Activated CD8-positive, alpha-beta memory T cell treated with anti-CD3 and anti-CD28 coated beads, Interleukin-2, amount 50 U/mL, for 48 hours (primary cell): Measurements from ENCODE around the gene RPL38.
A peak's percentile ranks its signal among the peaks of the same experiment; 100 is the strongest.
"Not testable (repeated sequence)": the region's sequence is repeated elsewhere in the genome, so short reads cannot be mapped to it uniquely, and the experiment has no call there.

Experiments
- DNase-seq: peaks from one replicate; pipeline ENCODE4 v3.0.0-alpha.2; 2020

Gene RPL38

GRCh38 chr17:74185571-74186185, 17.8 kb upstream of the RPL38 start:
- no peak for DNase-seq

DNA sequence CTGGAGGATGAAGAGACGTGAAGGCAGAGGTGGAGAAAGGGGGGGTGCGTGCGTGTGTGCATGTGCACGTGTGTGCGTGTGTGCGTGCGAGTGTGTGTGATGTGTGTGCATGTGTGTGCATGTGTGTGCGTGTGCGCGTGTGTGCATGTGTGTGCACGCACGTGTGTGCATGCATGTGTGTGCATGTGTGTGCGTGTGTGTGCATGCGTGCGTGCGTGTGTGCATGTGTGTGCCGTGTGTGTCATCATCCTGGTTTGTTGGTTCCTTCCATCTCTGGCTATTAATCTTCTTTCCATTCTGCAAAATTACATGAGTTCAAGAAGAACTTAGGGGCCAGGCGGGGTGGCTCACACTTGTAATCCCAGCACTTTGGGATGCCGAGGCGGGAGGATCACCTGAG, 17.0 kb upstream of the RPL38 start:
- no peak for DNase-seq

GRCh38 chr17:74187761-74188160, 15.7 kb upstream of the RPL38 start:
- no peak for DNase-seq

GRCh38 chr17:74188687-74189086, 14.8 kb upstream of the RPL38 start:
- not testable (repeated sequence) for DNase-seq

GRCh38 chr17:74190154-74190553, 13.3 kb upstream of the RPL38 start:
- DNase-seq, result no peak

DNA sequence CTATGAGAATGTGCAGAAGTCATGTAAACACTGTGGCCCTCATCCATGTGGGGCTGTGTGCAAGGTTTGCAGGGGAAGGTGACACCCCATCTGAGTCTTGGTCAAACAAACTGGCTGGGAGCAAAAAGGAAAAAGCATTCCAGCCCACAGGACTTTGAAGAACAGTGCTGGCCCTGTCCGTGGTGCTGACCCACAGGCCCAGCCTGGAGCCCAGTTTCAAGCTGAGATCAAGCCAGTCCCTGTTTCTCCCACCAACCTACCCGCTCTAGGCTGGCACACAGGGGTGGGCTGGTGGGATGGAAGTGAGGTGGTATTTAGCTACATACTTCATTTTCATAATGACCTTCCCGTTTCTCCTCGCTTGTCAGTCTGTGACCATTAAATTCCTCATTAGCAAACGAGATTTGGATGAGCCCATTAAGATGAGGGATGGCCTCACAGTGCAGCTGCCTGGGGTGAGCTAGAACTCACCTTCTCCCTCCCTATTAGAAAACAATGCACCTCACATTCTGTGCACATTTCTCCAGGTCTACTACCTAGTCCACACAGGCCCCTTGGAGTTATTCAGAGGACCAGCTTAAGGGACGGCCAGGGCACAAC, 12.6 kb upstream of the RPL38 start:
- DNase-seq, result no peak

GRCh38 chr17:74192950-74193781, 10.3 kb upstream of the RPL38 start:
- no peak for DNase-seq

GRCh38 chr17:74194682-74195081, 8.8 kb upstream of the RPL38 start:
- no peak for DNase-seq

DNA sequence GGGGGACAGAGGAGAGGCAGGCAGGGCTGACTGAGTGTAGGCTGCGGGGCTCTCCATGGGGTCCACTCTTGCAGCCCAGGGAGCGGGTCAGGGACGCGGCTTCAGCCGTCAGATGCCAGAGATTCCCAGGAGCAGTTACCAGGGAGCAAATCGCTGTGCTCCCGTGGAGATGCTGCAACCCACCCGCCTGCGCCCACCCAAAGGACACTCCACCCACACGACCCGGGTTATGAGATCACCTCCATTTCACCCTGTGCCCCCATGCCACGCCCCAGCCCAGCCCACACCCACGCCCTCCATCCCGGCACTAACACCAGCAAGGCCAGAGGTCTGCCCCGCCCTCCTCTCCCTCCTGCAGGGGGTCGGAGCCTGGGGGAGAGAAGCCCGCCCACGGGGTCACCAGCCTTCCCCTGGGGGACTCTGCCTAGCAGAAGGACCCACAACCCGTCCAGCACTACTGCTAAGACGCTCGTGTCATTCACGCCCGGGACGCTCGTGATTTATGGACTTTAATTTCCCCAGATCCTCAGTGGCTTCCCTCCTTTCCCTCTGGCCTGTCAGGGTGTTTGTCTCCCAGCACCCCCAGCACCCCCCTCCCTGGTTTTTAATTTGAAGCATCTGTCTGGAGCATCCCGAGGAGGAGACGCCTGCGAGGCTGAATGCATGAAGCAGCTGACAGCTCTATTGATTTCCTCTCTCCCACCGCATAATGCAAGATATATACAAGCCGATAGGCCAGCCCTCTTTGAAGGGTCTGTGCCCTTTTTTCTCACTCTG, 6.7 kb upstream of the RPL38 start:
- DNase-seq, result no peak

DNA sequence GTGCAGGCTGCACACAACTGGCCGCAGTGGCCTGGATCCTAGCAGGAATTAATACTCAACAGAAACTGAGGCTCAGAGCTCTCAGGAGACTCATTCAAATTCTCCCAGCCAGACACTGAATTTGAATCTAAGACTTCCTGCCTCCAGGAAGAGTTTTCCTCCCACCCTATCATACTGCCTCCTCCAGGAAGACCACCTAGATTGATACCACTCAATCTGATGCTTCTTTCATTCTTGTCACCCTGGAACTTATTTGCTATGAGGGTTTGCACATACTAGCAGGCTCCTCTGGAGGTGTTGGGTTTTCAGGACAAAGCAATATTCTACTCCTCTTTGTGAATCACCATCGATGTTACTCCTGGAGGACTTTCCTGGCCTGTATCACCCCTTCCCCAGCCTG, 5.7 kb upstream of the RPL38 start:
- no peak for DNase-seq

DNA sequence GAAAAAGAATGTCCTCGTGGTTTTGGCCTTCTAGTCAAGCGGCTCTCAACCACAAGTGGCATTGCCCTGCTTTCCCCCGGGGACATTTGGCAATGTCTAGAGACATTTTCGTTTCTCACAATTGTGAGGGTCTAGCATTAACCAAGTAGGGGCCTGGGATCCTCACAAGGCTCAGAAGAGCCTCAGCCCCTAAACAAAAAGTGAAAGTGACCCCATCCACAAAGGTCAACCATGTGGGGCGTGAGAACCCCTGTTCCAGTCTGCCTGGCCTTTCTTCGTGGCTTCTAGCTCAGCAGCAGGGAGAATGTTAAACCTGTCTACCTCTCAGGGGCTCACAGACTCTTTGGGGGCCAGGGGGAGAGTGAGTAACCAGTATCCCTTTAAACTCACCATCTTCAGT, 4.8 kb upstream of the RPL38 start:
- peak; percentile 47 for DNase-seq

DNA sequence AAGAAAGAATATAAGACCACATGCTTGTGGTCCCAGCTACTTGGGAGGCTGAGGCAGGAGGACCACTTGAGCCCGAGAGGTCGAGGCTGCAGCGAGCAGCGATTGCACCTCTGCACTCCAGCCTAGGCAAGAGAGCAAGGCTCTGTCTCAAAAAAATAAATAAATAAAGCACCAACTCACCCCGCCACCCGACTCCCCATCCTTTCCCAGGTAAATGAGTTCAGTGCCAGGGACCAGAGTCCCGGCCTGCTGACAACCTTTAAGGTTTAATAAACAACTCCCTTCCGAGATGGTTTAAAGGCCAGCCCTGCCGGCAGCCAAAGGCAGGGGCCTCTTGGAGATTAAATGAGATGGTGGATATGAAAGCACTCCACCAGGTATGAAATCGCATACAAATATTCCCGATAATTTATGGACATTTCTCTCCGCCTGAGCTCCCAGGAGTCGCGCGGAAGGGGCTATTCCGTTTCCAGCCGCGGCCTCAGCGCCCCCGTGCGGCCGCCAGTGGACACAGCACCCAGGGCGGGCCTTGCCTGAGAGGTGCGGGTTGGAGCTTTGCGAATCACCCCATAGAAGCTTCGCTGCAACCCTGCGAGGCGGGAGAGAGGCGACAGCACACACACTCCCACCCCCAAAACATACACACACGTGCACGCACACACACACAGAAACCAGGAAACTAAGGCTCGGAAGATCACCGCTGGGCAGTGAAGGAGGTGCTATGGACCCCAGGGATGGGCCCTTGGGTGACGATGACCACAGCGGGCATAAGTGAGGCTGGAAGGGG, 4.0 kb upstream of the RPL38 start:
- DNase-seq, result peak; percentile 90

DNA sequence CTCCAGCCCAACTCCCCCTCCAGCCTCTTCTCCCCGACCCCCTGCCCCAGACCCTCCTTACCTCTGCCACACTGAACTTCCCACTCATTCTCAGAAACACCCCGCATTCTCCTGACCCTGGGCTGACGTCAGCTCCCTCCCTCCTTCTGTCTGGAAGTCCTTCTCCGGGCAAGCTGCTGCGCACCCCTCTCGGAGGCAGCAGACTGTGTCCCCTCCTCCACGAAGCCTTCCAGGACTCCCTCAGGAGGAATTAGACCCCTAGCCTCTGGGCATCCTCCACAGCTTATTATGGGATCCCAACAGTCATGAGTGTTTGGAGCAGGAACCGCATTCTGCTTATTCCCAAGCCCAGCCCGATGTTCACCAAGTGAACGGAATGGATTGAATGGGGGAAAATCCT, 3.4 kb upstream of the RPL38 start:
- no peak for DNase-seq

GRCh38 chr17:74201250-74201649, 2.2 kb upstream of the RPL38 start:
- no peak for DNase-seq

DNA sequence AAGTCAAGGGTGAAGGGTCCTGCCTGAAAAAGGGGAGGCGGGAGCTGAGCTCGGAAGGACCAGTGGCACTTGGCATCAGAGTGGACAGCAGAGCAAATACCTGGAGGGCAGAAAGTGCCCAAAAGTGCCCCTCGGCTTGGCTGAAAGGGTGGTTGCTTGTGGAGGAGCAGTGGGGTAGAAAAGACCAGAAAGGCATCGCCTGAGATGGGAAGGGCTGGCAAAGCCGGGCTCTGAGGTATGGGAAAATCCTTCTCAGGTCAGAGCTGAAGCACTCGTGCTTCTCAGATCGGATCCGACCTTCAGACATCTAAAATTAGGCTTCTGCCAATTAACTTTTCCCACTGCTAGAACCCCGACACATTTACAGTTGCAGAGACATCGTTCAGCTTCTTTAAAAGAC, 1.5 kb upstream of the RPL38 start:
- peak; percentile 43 for DNase-seq

GRCh38 chr17:74202938-74203337, 540 bp upstream of the RPL38 start:
- DNase-seq, result no peak

DNA sequence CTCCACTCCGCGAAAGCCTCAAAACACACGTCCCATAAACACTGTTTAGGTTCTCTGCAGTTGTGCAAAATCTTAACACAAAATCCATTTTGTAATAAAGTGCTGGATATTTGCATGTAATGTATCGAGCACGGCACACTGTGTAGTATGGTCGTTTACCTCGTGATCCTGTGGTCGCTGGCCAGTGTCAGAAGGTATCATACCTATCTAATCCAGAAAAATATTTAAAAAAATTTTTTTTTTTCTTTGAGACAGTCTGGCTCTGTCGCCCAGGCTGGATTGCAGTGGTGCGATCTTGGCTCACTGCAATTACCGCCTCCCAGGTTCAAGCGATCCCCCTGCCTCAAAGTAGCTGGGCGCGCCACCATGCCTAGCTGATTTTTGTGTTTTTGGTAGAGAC, 996 bp downstream of the RPL38 start:
- peak; percentile 54 for DNase-seq

DNA sequence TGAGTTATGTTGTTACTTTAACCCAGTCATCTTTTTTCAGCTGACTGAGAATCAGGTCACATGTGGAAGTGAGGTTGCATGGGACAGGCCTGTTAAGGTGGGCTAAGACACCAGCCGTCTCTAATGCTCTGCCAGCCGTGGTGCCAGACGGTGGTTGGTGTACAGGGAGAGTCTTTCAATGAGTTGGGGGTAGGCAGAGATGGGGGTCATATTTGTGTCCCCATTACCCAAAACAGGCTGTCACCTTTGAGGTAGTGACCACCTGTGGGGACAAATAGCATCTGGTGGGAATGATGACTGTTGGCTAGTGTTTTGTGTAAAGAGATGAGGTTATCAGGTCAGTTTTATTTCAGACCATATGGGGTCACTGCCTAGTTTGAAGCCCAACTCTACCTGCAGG, 1.8 kb downstream of the RPL38 start:
- DNase-seq, result peak; percentile 57

- DNase-seq, result no peak
These were observed 2.9 kb downstream of the RPL38 start for GRCh38 chr17:74206332-74206818.

DNA sequence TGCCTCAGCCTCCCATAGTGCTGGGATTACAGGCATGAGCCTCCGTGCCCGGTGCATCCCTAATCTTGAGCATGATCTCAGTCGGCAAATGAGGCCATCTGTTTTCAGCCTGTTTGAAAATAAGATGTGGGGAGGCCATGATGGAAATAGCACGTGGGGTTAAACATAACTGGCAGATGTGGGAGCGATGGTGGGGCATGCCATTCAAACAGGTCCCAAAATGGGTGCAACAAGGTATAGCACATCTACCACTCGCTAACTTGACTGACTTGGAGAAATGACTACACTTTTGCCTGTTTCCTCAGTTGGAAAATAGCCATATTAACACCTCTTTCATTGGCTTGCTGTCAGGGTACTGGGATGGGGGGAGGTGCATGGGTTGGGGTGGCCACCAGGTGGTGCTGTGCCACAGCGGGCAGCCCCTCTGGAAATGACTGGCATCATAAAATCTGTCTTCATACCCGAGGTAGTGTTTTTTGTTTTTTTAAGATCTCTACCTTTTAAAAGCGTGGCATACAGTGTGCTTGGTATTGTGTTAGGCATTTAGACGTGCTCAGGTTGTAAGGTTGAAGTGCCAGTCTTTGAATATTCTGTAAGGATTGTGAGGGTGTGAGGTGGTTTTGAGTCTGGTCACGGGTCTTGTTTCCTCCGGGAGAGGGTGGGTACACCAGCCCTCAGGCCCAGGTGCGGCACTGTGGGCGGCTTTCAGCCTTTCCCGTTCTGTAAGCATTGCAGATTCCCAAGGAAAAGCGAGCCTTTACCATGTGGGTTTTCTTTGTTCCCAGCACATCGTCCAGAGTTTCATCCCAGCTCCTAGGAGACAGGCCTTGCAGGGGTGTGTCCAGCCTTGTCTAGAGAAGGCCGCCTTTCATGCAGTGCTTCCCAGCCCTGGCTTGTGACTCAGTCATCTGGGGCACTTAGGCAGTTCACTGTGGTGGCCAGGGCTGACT, 7.0 kb downstream of the RPL38 start:
- peak; percentile 89 for DNase-seq
